Naive thymus-derived CD8-positive, alpha-beta T cell (primary cell): ENCODE data around the gene ANO8. TPM values are rescaled to one million over a fixed set of nuclear protein-coding genes. Genes with fewer than 3 reads are reported as not detected.

Source experiments
- ATAC-seq, 2 donors: fragments of 150-1000 bp; cut with Tn5 transposase in 1 of 2; sonication (Bioruptor Pico), chemical (Tn5 transposase) in 1 of 2; 1 replicate in 1 of 2; 2 replicates in 1 of 2; pipeline ENCODE4 v1.10.0; 2021; ENCODE audit warnings: mild to moderate bottlenecking in 2 of 2, moderate library complexity in 2 of 2
- POLR2A ChIA-PET: fragments of 350-600 bp; sonication (Branson Sonifier 250); formaldehyde crosslinking; loops from one replicate; lab custom pipeline; 2021; ENCODE audit warnings: antibody characterized with exemption; lab: Charles Lee
- DNase-seq, 10 donors: peaks; one replicate each; pipeline versions ENCODE4 v3.0.0 to v3.0.0-alpha.2; 2020 to 2022
- H3K27ac Mint-ChIP-seq, 10 donors: one replicate each; pipeline ENCODE4 v1.8.0; 2020 to 2022; ENCODE audit warnings: mild to moderate bottlenecking in 10 of 10, mixed read lengths in 10 of 10, moderate library complexity in 4 of 10, inconsistent platforms in 1 of 10
- H3K27me3 Mint-ChIP-seq, 5 donors: one replicate each; pipeline ENCODE4 v1.8.0; 2021 to 2022; ENCODE audit warnings: mixed read lengths in 5 of 5
- H3K36me3 Mint-ChIP-seq, 3 donors: one replicate each; pipeline ENCODE4 v1.8.0; 2020 to 2022; ENCODE audit warnings: mixed read lengths in 3 of 3, mild to moderate bottlenecking in 2 of 3, inconsistent platforms in 1 of 3
- H3K4me1 Mint-ChIP-seq, 4 donors: one replicate each; pipeline ENCODE4 v1.8.0; 2021 to 2022; ENCODE audit warnings: mixed read lengths in 4 of 4
- H3K4me3 Mint-ChIP-seq, 10 donors: one replicate each; pipeline ENCODE4 v1.8.0; 2020 to 2022; ENCODE audit warnings: mild to moderate bottlenecking in 10 of 10, mixed read lengths in 10 of 10, moderate library complexity in 6 of 10, inconsistent platforms in 1 of 10
- H3K9me3 Mint-ChIP-seq, 9 donors: one replicate each; pipeline ENCODE4 v1.8.0; 2020 to 2022; ENCODE audit warnings: mixed read lengths in 9 of 9, mild to moderate bottlenecking in 3 of 9, inconsistent platforms in 1 of 9, moderate library complexity in 1 of 9
- polyA plus RNA-seq, 3 donors: library from polyadenylated mRNA; unstranded; fragments of 300-500 nt; fragmentation: Illumina TruSeq; gene quantifications; one replicate each; pipeline ENCODE4 v1.2.3, GENCODE V29; 2021
- total RNA-seq, 8 experiments: library from RNA in 2 of 8; stranded (reverse) in 2 of 8; gene quantifications; one replicate each; pipeline ENCODE4 v1.2.3 and lab custom pipeline; 2021 to 2026

ANO8 gene
- total and polyA plus RNA-seq, 5 experiments from 2014 or later = 0.08 to 18.4 (median 0.29) TPM

DNA sequence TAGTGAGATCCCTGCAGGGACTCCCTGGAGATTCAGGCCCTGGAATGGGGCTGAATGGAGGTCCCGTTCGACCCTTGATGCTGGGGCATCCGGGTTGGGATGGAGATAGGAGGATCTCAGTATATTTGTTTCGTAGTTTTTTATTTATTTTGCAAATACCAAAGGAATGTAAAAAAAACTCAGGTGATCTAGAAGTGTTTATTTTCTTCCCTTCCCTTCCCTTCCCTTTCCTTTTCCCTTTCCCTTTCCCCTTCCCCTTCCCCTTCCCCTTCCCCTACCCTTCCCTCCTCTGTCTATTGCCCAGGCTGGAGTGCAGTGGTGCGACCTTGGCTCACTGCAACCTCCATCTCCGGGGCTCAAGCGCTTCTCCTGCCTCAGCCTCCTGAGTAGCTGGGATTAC lies 7.2 kb upstream of the ANO8 start:
- Mint-ChIP-seq H3K9me3 (no peaks in the 10 kb centered on the region), H3K36me3 (peaks cover 0 to 11% (median 0%) of the 10 kb centered on the region in 3 donors), H3K4me1 (peaks cover 4 to 30% (median 21%) of the 10 kb centered on the region in 4 donors), H3K27me3 (no peaks in the 10 kb centered on the region), H3K4me3 (no peak overlapping the region), H3K27ac (no peak overlapping the region)
- POLR2A ChIA-PET = no interaction called here
- DNase-seq = no peak
- no peak for ATAC-seq

DNA sequence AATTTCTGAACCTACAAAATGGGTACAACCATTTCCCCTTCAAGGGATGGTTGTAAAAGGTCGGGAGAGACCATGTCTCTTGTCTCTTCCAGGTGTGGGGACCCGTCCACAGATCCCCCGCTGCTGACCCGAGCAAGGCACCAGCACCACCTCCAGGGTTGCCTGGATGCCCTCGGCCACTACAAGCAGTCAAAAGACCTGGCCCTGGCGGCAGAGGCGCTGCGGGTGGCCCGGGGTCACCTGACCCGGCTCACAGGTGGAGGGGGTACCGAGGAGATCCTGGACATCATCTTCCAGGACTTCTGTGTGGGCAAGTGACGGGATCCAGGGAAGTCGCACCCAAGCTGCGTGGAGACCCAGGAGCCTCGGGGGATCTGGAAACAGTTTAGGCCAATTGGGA lies 6.7 kb upstream of the ANO8 start:
- POLR2A ChIA-PET = no interaction called here
- H3K4me3 Mint-ChIP-seq = peak overlapping the region in 1 of 10 donors; percentile 39
- no peaks in the 10 kb centered on the region for H3K9me3 Mint-ChIP-seq
- peaks cover 6 to 30% (median 24%) of the 10 kb centered on the region in 4 donors for H3K4me1 Mint-ChIP-seq
- H3K27ac Mint-ChIP-seq = no peak overlapping the region
- no peak for ATAC-seq
- H3K36me3 Mint-ChIP-seq = peaks cover 0 to 11% (median 0%) of the 10 kb centered on the region in 3 donors
- no peak for DNase-seq
- no peaks in the 10 kb centered on the region for H3K27me3 Mint-ChIP-seq

DNA sequence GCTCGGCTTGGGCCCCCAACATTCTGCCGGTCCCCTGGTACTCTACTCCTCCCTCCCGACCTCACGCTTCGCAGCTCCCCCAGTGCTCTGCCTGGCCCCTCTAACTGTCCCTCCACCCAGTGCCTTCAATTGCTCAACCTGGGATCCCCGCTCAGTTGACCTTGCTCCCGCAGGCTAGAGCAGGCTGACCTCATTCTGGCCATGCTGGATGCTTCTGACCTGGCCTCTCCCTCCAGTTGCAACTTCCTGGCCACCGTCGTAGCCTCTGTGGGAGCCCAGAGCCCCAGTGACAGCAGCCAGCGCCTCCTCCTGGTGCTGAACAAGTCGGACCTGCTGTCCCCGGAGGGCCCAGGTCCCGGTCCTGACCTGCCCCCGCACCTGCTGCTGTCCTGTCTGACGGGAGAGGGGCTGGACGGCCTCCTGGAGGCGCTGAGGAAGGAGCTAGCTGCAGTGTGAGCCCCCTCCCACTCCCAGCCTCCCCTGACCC lies 6.3 kb upstream of the ANO8 start:
- no peak overlapping the region for H3K27ac Mint-ChIP-seq
- H3K4me3 Mint-ChIP-seq = peak overlapping the region in 1 of 10 donors; percentile 39
- POLR2A ChIA-PET = no interaction called here
- peaks cover 0 to 11% (median 0%) of the 10 kb centered on the region in 3 donors for H3K36me3 Mint-ChIP-seq
- DNase-seq (no peak), ATAC-seq (no peak)
- peaks cover 3 to 27% (median 21%) of the 10 kb centered on the region in 4 donors for H3K4me1 Mint-ChIP-seq
- H3K27me3 Mint-ChIP-seq = no peaks in the 10 kb centered on the region
- no peaks in the 10 kb centered on the region for H3K9me3 Mint-ChIP-seq

DNA sequence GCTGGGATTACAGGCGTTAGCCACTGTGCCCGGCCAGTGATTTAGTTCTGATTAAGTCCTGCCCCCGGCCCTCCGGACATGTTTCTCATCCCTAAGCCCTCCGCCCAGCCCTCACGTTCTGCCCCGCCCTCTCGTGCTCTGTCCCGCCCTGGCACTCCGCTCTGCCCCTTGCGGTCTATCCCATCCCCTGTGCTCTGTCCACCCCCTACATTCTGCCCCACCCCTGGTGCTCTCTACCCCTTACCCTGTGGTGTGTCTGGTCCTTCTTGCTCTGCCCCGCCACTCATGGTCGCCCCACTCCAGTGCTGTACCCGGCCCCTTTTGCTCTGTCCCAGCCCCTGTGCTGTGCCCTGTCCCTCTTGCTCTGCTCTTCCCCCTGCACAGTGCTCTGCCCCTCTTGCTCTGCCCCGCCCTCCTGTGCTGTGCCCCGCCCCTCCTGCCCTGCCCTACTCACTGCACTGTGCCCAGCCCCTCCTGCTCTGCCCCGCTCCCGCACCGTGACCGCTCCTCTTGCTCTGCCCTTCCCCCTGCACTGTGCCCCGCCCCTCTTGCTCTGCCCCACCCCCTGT lies 5.7 kb upstream of the ANO8 start:
- peaks cover 3 to 31% (median 22%) of the 10 kb centered on the region in 4 donors for H3K4me1 Mint-ChIP-seq
- no peak overlapping the region for H3K27ac Mint-ChIP-seq
- no peaks in the 10 kb centered on the region for H3K9me3 Mint-ChIP-seq
- H3K36me3 Mint-ChIP-seq = peaks cover 0 to 11% (median 0%) of the 10 kb centered on the region in 3 donors
- DNase-seq = no peak
- H3K4me3 Mint-ChIP-seq = peak overlapping the region in 3 of 10 donors; percentile 6 to 41 (median 38)
- H3K27me3 Mint-ChIP-seq = no peaks in the 10 kb centered on the region
- POLR2A ChIA-PET = no interaction called here
- no peak for ATAC-seq

DNA sequence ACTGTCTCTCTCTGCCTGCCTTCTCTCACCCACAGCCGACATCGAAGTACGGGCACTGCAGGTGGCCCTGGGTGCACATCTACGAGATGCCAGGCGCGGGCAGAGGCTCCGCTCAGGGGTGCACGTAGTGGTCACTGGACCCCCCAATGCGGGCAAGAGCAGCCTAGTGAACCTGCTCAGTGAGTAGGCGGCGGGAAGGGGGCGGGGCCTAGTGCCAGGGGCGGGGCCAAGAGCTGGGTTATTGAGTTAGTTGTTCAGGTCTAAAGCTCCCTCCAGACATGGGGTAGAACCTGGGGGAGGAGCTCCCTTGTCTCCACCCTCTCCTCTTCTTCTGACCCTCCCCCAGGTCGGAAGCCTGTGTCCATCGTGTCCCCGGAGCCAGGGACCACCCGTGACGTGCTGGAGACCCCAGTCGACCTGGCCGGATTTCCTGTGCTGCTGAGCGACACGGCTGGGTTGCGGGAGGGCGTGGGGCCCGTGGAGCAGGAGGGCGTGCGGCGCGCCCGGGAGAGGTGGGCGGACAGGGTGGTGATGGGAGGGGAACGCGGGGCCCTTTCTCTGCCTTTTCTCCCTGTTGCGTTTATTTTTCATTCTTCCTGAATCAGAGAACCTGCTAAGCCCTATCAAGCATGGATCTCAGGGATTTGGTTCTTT lies 4.6 kb upstream of the ANO8 start:
- H3K27ac Mint-ChIP-seq = peak overlapping the region in 3 of 10 donors; percentile 40 to 69 (median 65)
- H3K27me3 Mint-ChIP-seq = no peaks in the 10 kb centered on the region
- peak overlapping the region; percentile 2 to 90 (median 57) for H3K4me3 Mint-ChIP-seq
- H3K4me1 Mint-ChIP-seq = peaks cover 5 to 39% (median 31%) of the 10 kb centered on the region in 4 donors
- DNase-seq (peak in 1 of 10 donors; percentile 68), ATAC-seq (no peak)
- POLR2A ChIA-PET = interaction anchor here (0.9 to 2.0 kb wide), 2 partner anchors 34 to 36 kb away, joined by 3 to 7 read pairs; partner anchors contain the start of genes ABHD8 and MRPL34
- peaks cover 0 to 11% (median 0%) of the 10 kb centered on the region in 3 donors for H3K36me3 Mint-ChIP-seq
- no peaks in the 10 kb centered on the region for H3K9me3 Mint-ChIP-seq

DNA sequence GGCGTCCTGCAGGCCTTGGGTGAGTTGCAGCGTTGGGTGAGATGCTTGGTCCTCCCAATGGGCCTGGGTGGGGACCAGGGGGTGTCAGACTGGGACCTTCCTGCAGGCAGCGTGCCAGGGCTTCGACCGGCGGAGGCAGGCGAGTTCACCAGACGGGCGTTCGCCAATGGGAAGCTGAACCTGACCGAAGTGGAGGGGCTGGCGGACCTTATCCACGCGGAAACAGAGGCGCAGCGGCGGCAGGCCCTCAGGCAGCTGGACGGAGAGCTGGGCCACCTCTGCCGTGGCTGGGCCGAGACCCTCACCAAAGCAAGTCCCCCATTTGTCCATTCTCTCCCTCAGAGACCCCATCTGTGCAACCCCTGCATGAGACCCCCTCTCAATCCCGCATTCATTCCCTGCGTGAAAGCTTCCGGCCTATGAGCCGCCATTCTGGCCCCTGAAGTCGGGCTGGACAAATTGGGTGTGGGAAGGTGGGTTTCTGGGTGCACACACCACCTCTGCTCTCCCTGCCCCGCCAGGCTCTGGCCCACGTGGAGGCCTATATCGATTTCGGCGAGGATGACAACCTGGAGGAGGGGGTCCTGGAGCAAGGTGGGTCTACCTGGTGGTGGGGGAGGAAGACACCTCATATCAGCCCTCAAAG lies 3.9 kb upstream of the ANO8 start:
- POLR2A ChIA-PET = interaction anchor here (0.9 to 2.0 kb wide), 2 partner anchors 33 to 35 kb away, joined by 3 to 7 read pairs; partner anchors contain the start of genes ABHD8 and MRPL34
- Mint-ChIP-seq H3K4me3 (peak overlapping the region; percentile 88 to 96 (median 92)), H3K36me3 (peaks cover 0 to 11% (median 0%) of the 10 kb centered on the region in 3 donors), H3K9me3 (no peaks in the 10 kb centered on the region), H3K27ac (peak overlapping the region in 6 of 10 donors; percentile 40 to 96 (median 72)), H3K27me3 (no peaks in the 10 kb centered on the region), H3K4me1 (peaks cover 8 to 44% (median 36%) of the 10 kb centered on the region in 4 donors)
- ATAC-seq (no peak), DNase-seq (no peak)

DNA sequence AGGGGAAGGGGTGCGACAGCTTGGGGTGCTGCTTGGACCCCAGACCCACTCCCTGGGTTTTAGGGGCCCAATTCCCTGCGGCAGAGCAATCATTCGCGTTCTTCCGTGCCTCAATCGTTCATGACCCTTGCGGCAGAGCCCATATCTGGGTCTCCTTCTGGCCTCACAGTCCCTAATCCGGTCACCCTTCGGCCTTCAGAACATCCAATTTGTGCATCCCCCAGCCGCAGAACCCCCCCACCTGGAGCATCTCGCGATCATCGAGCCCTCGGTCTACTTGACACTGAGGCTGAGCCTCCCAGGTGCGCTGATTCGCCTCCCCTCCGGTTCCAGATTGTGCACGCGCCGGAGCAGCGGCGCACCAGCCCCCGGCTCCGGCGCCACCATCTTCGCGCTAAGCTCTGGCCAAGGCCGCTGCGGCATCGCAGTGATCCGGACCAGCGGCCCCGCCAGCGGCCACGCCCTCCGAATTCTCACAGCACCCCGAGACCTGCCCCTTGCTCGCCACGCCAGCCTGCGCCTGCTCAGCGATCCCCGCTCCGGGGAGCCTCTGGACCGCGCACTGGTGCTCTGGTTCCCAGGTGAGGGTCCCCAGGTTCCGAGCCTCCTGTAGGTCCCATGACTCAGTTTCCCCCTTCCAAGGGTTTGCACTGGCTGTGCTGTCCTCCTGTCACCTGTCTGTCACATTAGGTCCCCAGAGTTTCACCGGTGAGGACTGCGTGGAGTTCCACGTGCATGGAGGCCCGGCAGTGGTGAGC lies 3.2 kb upstream of the ANO8 start:
- peaks cover 8 to 50% (median 40%) of the 10 kb centered on the region in 4 donors for H3K4me1 Mint-ChIP-seq
- POLR2A ChIA-PET = interaction anchor here (2.0 kb wide), 1 partner anchor 33 kb away, joined by 7 read pairs; the partner anchor contains the start of gene MRPL34
- H3K9me3 Mint-ChIP-seq = no peaks in the 10 kb centered on the region
- ATAC-seq = peak; percentile 4 to 24
- H3K27me3 Mint-ChIP-seq = no peaks in the 10 kb centered on the region
- H3K4me3 Mint-ChIP-seq = peak overlapping the region; percentile 88 to 96 (median 92)
- H3K27ac Mint-ChIP-seq = peak overlapping the region; percentile 74 to 97 (median 94)
- peaks cover 0 to 11% (median 0%) of the 10 kb centered on the region in 3 donors for H3K36me3 Mint-ChIP-seq
- peak in 1 of 10 donors; percentile 28 for DNase-seq

DNA sequence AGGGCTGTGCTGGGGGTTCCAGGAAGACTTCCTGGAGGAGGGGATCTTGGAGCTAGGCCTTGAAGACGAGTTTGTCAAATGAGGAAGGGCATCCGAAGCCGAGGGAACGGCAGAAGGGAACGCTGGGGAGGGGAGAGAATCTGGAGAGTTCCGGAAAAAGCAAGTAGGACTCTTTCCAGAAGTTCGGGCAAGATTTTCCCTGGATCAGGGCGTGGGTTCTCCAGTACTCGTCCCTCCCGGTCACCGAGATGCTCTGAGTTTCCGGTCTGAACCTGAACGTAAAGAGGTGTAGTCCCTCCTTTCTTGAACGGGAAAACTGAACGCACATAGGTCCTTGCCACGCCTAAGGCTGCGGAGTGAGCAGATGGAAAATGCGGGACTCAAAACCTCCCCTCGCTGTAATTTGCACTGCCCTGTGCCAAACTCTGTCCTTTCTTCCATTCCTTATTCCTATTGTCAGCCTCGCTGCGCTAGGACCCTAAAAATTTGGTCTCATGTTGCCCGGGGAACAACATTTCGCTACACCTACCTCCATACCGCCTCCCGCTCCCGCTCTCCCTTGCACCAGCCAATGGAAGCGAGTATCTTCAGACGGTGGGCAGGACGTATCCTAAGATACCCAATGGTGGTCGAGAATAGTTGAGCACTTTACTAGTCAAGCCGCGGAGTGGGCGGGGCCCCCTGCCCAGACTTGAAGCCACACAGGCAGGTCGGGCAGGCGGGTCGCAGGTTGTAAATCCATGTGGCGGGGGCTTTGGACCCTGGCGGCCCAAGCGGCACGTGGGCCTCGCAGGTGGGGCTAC lies 2.4 kb upstream of the ANO8 start, which contains the start of gene GTPBP3:
Gene GTPBP3 (plus strand): TSS at position 682 of the 803 bp plus-strand sequence. CDS start 59 bp downstream, at position 741.
- peak; percentile 91 to 92 for ATAC-seq
- POLR2A ChIA-PET = interaction anchor here (0.7 to 1.0 kb wide), 2 partner anchors 55 to 837 kb away, joined by 4 to 5 read pairs; no protein-coding TSS in a partner anchor
- H3K27ac Mint-ChIP-seq = peak within 1 kb of the TSS; percentile 74 to 97 (median 94)
- DNase-seq = peak; percentile 89 to 99 (median 94)
- H3K4me1 Mint-ChIP-seq = peaks cover 8 to 56% (median 43%) of the 10 kb centered on the region in 4 donors
- H3K27me3 Mint-ChIP-seq = no peaks in the 10 kb centered on the region
- peak within 1 kb of the TSS; percentile 88 to 96 (median 92) for H3K4me3 Mint-ChIP-seq
- H3K9me3 Mint-ChIP-seq = no peaks in the 10 kb centered on the region
- H3K36me3 Mint-ChIP-seq = peaks cover 0 to 6% (median 0%) of the 10 kb centered on the region in 3 donors

DNA sequence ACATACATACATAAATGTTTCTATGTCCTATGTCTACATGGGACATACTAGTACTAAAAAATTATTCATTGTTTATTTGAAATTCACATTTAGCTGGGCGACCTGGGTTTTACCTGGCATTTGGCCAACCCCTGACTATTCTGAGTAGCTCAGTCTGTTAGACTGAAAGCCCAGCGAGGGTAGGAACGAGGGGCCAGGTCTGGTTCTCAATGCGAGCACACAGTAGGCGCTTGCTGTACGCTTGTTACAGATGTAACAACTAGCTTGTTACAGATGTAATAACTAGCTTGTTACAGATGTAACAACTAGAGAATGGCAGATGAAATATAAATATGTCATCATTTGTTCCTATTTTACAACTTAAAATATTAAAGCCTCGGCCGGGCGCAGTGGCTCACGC lies 920 bp upstream of the ANO8 start:
- Mint-ChIP-seq H3K4me3 (peak overlapping the region; percentile 72 to 96 (median 90)), H3K36me3 (peaks cover 0 to 2% (median 0%) of the 10 kb centered on the region in 3 donors), H3K27me3 (no peaks in the 10 kb centered on the region), H3K9me3 (no peaks in the 10 kb centered on the region), H3K27ac (peak overlapping the region in 3 of 10 donors; percentile 77 to 85 (median 79)), H3K4me1 (peaks cover 12 to 59% (median 46%) of the 10 kb centered on the region in 4 donors)
- POLR2A ChIA-PET = interaction anchor here (0.7 to 4.6 kb wide), 9 partner anchors 8 to 1088 kb away, joined by 3 to 36 read pairs (median 5); partner anchors contain the start of genes ABHD8, DDA1 and MVB12A
- DNase-seq = no peak
- ATAC-seq = no peak

DNA sequence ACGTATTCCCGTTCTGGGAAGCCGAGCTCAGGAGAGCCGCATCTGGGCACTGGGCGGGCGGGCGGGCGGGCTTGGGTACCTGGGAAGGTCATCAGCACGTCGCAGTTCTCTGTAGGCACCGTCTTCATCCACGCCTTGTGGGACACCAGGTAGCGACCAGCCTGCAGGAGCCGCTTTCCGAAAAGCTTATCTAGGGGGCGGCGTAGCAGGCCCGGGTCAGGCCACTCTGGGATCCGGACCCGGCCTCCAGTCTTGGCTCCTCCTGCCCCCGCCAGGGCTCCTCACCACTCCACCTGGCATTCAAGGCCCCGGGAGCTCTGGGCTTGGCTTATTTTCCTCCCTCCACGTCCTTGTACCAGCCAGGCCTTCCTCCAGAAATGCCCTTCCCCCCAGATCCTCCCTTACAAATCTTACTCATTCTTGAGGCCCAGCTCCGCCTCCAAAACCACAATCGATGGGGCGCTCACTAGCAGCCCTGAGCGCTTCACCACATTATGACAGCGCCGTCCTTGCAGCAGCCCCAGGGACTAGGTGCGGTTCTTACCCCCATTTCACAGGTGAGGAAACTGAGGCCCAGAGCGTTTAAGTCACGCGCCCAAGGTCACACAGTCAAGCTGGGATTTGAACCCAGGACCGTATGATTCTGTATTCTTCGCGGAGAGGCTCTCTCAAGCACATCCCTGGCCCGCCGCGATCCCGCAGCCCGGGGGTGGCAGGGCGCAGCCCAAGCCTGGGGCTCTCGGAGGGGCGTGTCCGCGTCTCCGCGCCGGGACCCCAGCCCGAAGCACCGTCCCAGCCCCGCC lies 843 bp downstream of the ANO8 start:
- H3K4me1 Mint-ChIP-seq = peaks cover 14 to 63% (median 50%) of the 10 kb centered on the region in 4 donors
- ATAC-seq = peak; percentile 9 to 10
- H3K27ac Mint-ChIP-seq = peak overlapping the region in 9 of 10 donors; percentile 39 to 93 (median 77)
- H3K36me3 Mint-ChIP-seq = no peaks in the 10 kb centered on the region
- no peaks in the 10 kb centered on the region for H3K27me3 Mint-ChIP-seq
- H3K9me3 Mint-ChIP-seq = no peaks in the 10 kb centered on the region
- peak overlapping the region; percentile 78 to 91 (median 87) for H3K4me3 Mint-ChIP-seq
- POLR2A ChIA-PET = interaction anchor here (0.6 to 4.6 kb wide), 12 partner anchors 9 to 107 kb away, joined by 3 to 36 read pairs (median 4); partner anchors contain the start of genes ABHD8, BABAM1, DDA1 and MRPL34
- DNase-seq = peak in 9 of 10 donors; percentile 36 to 79 (median 57)
